HG02798 (cell line): ENCODE results near the gene ZBTB46.
"Not testable (repeated sequence)": the region's sequence is repeated elsewhere in the genome, so short reads cannot be mapped to it uniquely, and the experiment has no call there.

Source experiments
- ATAC-seq: cut with Tn5 transposase; IDR thresholded peaks from one replicate; pipeline ENCODE4 v1.9.1; 2021; ENCODE audit warnings: mild to moderate bottlenecking; ENCODE audit not compliant: unreplicated experiment, poor library complexity

The ZBTB46 gene

GRCh38 chr20:63791497-63792156 is 39.4 kb downstream of the ZBTB46 start:
- ATAC-seq, result no peak

- ATAC-seq, result no peak
These were observed 40.4 kb downstream of the ZBTB46 start for GRCh38 chr20:63790572-63791168.

- no peak for ATAC-seq
These were observed 41.1 kb downstream of the ZBTB46 start for GRCh38 chr20:63789836-63790571.

GRCh38 chr20:63787749-63788148 is 43.3 kb downstream of the ZBTB46 start:
- ATAC-seq, result no peak

GRCh38 chr20:63787302-63787701 is 43.8 kb downstream of the ZBTB46 start:
- ATAC-seq, result no peak

GRCh38 chr20:63785691-63786131 is 45.4 kb downstream of the ZBTB46 start:
- ATAC-seq, result no peak

GRCh38 chr20:63783970-63784369 is 47.1 kb downstream of the ZBTB46 start:
- ATAC-seq, result no peak

- ATAC-seq, result no peak
These were observed 48.5 kb downstream of the ZBTB46 start for GRCh38 chr20:63782521-63782971.

GRCh38 chr20:63782051-63782471 is 49.0 kb downstream of the ZBTB46 start:
- ATAC-seq, result no peak

- no peak for ATAC-seq
These were observed 49.9 kb downstream of the ZBTB46 start for GRCh38 chr20:63781181-63781580.

- no peak for ATAC-seq
These were observed 52.2 kb downstream of the ZBTB46 start for GRCh38 chr20:63778857-63779256.

- no peak for ATAC-seq
These were observed 52.9 kb downstream of the ZBTB46 start for GRCh38 chr20:63778034-63778752.

- no peak for ATAC-seq
These were observed 53.5 kb downstream of the ZBTB46 start for GRCh38 chr20:63777614-63778013.

- ATAC-seq, result not testable (repeated sequence)
These were observed 54.2 kb downstream of the ZBTB46 start for GRCh38 chr20:63776875-63777274.

GRCh38 chr20:63775096-63775978 is 55.7 kb downstream of the ZBTB46 start:
- no peak for ATAC-seq

GRCh38 chr20:63774306-63774705 is 56.8 kb downstream of the ZBTB46 start:
- no peak for ATAC-seq

- no peak for ATAC-seq
These were observed 57.4 kb downstream of the ZBTB46 start for GRCh38 chr20:63773571-63774241.

- ATAC-seq, result no peak
These were observed 58.1 kb downstream of the ZBTB46 start for GRCh38 chr20:63772781-63773518.
